Measurements from ENCODE around the gene TRIM61. TPM values are rescaled to one million over a fixed set of nuclear protein-coding genes. Genes with fewer than 3 reads are reported as not detected.
"Not testable (repeated sequence)": the region's sequence is repeated elsewhere in the genome, so short reads cannot be mapped to it uniquely, and the experiment has no call there.

The TRIM61 gene
- total RNA-seq, 4 donors from 2014 or later: 0.15 TPM; not detected in 3

DNA sequence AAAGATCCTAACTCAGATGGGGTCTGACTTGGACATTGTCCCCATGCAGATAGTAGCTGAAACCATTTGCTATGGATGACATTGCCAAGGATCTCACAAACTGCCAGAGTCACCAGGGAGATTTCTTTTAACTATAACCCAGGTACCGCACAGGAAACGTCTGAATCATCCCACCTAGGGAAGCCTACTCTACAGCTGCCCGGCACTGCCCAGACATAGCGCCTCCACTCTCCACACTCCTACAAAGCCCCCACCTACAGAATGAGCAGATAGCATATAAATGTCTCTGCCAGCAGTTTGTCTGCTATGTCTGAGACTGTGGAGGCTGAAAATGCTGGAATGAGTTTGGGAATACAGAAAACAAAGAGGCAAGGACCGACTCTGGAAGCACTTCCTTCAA lies 32.3 kb downstream of the TRIM61 start:
- WGBS, 2 donors: 51 to 59% methylated on average over 5 of the region's 5 CpGs
- H3K36me3 ChIP-seq: no peaks in the 10 kb centered on the region

DNA sequence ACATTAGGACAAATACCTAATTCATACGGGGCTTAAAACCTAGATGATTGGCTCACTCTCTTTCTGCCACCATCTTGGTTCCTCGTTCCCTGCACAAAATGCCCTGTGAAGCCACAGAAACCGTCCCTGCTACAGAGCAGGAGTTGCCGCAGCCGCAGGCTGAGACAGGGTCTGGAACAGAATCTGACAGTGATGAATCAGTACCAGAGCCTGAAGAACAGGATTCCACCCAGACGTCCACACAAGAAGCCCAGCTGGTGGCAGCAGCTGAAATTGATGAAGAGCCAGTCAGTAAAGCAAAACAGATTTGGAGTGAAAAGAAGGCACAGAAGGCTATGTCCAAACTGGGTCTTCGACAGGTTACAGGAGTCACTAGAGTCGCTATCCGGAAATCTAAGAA lies 34.3 kb downstream of the TRIM61 start:
- H3K27me3 ChIP-seq: peaks cover 0 to 9% (median 0%) of the 10 kb centered on the region in 4 donors
- 65 to 74% methylated on average over 6 of the region's 9 CpGs for WGBS, 2 donors
- no peak for TF ChIP-seq POLR2A (IDR thresholded peaks at IDR 0.05)
- TF ChIP-seq, protein P1, sequence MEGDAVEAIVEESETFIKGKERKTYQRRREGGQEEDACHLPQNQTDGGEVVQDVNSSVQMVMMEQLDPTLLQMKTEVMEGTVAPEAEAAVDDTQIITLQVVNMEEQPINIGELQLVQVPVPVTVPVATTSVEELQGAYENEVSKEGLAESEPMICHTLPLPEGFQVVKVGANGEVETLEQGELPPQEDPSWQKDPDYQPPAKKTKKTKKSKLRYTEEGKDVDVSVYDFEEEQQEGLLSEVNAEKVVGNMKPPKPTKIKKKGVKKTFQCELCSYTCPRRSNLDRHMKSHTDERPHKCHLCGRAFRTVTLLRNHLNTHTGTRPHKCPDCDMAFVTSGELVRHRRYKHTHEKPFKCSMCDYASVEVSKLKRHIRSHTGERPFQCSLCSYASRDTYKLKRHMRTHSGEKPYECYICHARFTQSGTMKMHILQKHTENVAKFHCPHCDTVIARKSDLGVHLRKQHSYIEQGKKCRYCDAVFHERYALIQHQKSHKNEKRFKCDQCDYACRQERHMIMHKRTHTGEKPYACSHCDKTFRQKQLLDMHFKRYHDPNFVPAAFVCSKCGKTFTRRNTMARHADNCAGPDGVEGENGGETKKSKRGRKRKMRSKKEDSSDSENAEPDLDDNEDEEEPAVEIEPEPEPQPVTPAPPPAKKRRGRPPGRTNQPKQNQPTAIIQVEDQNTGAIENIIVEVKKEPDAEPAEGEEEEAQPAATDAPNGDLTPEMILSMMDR (IDR thresholded peaks at IDR 0.05): no peak
- H3K36me3 ChIP-seq: no peaks in the 10 kb centered on the region
- intact Hi-C loops (cut with DNase I): no loop called here
- no peaks in the 10 kb centered on the region for H3K9me3 ChIP-seq
- no peak for DNase-seq
- H3K4me3 ChIP-seq: no peak overlapping the region
- no peak overlapping the region for H3K27ac ChIP-seq
- H3K4me1 ChIP-seq: no peaks in the 10 kb centered on the region

More for the DNA sequence above, 32.3 kb downstream of the TRIM61 start:
- intact Hi-C loops (cut with DNase I): no loop called here
- Histone ChIP-seq H3K9me3 (no peaks in the 10 kb centered on the region), H3K27ac (no peak overlapping the region), H3K27me3 (peaks cover 0 to 11% (median 0%) of the 10 kb centered on the region in 4 donors), H3K4me1 (no peaks in the 10 kb centered on the region), H3K4me3 (no peak overlapping the region)
- no peak for DNase-seq
- TF ChIP-seq POLR2A (IDR thresholded peaks at IDR 0.05): no peak
- TF ChIP-seq, protein P1 (IDR thresholded peaks at IDR 0.05): no peak

DNA sequence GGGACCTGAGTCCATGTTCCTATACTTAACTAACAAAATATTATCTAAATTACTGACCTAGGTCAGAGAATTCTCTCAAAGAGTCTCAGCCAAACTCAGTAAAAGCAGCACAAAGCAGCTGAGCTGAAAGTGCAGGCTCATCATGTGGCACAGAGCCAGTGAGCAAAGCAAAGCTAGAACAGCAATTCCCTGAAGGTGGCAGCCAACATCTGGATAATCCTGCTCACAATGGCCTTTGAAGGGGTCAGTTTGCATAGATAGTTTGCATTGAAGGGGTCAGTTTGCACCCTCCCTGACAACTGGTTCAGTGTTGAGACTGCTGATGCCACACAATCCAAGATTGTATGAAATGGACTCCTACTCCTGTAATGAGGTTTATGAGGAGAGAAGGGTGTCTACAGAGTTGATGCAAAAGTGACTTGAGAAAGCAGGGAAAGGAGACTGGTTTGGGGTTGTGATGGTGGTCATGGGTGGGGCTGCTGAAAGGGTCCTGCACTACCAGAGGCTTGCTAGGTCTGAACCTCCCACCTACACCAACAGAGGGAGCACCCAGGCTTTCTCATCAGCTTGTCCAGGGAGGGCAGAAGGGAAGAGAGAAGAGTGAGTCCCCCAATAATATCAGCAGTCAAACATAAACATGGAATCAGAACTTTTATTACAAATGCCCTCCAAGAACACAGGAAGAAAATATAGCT lies 39.7 kb downstream of the TRIM61 start:
- Histone ChIP-seq H3K27me3 (no peaks in the 10 kb centered on the region), H3K27ac (no peak overlapping the region), H3K9me3 (no peaks in the 10 kb centered on the region), H3K4me1 (no peaks in the 10 kb centered on the region), H3K4me3 (no peak overlapping the region), H3K36me3 (no peaks in the 10 kb centered on the region)
- DNase-seq: no peak
- intact Hi-C loops (cut with DNase I): no loop called here
- TF ChIP-seq, protein P1 (IDR thresholded peaks at IDR 0.05): no peak
- TF ChIP-seq POLR2A (IDR thresholded peaks at IDR 0.05): no peak

DNA sequence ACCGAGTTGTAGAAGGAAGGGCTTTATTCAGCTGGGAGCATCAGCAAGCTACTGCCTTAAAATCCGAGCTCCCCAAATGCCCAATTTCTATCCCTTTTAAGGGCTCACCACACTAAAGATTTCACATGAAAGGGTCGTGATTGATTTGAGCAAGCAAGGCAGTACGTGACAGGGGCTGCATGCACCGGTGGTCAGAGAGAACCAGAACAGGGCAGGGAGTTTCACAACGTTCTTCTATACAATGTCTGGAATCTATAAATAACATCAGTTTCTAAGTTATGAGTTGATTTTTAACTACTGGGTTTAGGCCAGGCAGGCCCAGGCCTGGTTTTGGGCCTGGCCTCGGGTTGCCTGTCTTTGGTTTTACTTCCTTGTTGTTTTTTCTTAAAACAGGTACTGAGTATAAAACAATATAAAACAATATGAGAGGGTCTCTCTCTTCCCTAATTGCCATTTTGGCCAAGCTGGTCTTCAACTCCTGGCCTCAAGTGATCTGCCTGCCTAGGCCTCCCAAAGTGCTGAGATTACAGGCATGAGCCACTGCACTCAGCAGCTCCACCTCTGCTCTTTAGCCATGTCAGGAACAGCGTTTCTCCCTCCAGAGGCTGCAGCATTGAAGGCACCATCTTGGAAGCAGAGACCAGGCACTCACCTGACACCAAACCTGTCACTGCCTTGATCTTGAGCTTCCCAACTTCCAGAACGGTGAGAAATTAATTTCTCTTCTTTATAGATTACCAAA lies 41.4 kb downstream of the TRIM61 start:
- H3K4me3 ChIP-seq; intact Hi-C loops (cut with DNase I); H3K36me3 ChIP-seq; DNase-seq; H3K27ac ChIP-seq; H3K4me1 ChIP-seq; H3K9me3 ChIP-seq; H3K27me3 ChIP-seq: not testable (repeated sequence)
- WGBS, 2 donors: 74 to 76% methylated on average over 8 to 9 of the region's 9 CpGs

DNA sequence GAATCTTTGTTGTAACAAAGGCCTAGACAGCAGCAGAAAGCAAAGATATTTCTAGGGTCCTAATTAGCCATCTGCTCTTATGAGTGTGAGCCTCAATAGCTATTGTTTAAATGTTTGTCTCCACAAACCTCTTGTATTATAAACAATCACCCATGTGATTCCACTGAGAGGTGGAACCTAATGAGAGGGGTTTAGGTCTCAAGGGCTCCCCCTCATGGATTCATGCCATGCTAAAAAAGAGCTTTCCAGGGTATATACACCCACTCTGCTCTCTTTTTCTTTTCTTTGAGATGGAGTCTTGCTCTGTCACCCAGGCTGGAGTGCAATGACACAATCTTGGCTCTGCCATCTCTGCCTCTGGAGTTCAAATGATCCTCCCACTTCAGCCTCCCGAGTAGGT lies 42.1 kb downstream of the TRIM61 start:
- Histone ChIP-seq H3K27me3 (no peaks in the 10 kb centered on the region), H3K4me1 (no peaks in the 10 kb centered on the region), H3K36me3 (no peaks in the 10 kb centered on the region), H3K27ac (no peak overlapping the region), H3K9me3 (no peaks in the 10 kb centered on the region), H3K4me3 (no peak overlapping the region)
- 80% methylated on average over 1 of the region's 1 CpG; no CpG with 5 or more reads in 1 of the 2 donors for WGBS, 2 donors
- DNase-seq: no peak
- intact Hi-C loops (cut with DNase I): no loop called here
- TF ChIP-seq, protein P1 (IDR thresholded peaks at IDR 0.05): no peak
- TF ChIP-seq POLR2A (IDR thresholded peaks at IDR 0.05): no peak

Measured in esophagus squamous epithelium (tissue), 5 donors.